H9 (cell line): ENCODE results near the gene CTNNA3. TPM values are rescaled to one million over a fixed set of nuclear protein-coding genes. Genes with fewer than 3 reads are reported as not detected.

Experiments
- DNase-seq: peaks from one replicate; pipeline ENCODE4 v3.0.0-alpha.2; 2017
- H2AFZ ChIP-seq: one replicate; pipeline ENCODE4 v1.6.1; 2013; ENCODE audit warnings: mild to moderate bottlenecking, low read length, control low read depth, moderate library complexity
- H2AK5ac ChIP-seq: 2 replicates; pipeline ENCODE4 v1.6.1; 2013; ENCODE audit warnings: low read length, control low read depth, mixed read lengths; ENCODE audit not compliant: insufficient read length
- H2BK120ac ChIP-seq: one replicate; pipeline ENCODE4 v1.6.1; 2013; ENCODE audit warnings: low read depth, mild to moderate bottlenecking, low read length, control low read depth, inconsistent platforms; ENCODE audit not compliant: poor library complexity, severe bottlenecking
- H2BK12ac ChIP-seq: 2 replicates; pipeline ENCODE4 v1.6.1; 2013; ENCODE audit warnings: low read length, control low read depth, mixed read lengths, low read depth; ENCODE audit not compliant: insufficient read length
- H2BK15ac ChIP-seq: 2 replicates; pipeline ENCODE4 v1.6.1; 2013; ENCODE audit warnings: low read depth, low read length, control low read depth
- H2BK20ac ChIP-seq: one replicate; pipeline ENCODE4 v1.6.1; 2013; ENCODE audit warnings: low read depth, mild to moderate bottlenecking, low read length, control low read depth, inconsistent platforms; ENCODE audit not compliant: poor library complexity, severe bottlenecking
- H2BK5ac ChIP-seq: 2 replicates; pipeline ENCODE4 v1.6.1; 2013; ENCODE audit warnings: low read length, control low read depth, mixed read lengths; ENCODE audit not compliant: insufficient read length
- H3K14ac ChIP-seq: 2 replicates; pipeline ENCODE4 v1.6.1; 2013; ENCODE audit warnings: low read length, control low read depth; ENCODE audit not compliant: insufficient read depth
- H3K18ac ChIP-seq: 2 replicates; pipeline ENCODE4 v1.6.1; 2013; ENCODE audit warnings: low read depth, mild to moderate bottlenecking, mixed read lengths, low read length, control low read depth; ENCODE audit not compliant: insufficient read length
- H3K23ac ChIP-seq: 2 replicates; pipeline ENCODE4 v1.6.1; 2013; ENCODE audit warnings: low read length, control low read depth, mixed read lengths, low read depth; ENCODE audit not compliant: insufficient read length
- H3K23me2 ChIP-seq: 2 replicates; pipeline ENCODE4 v1.6.1; 2013; ENCODE audit warnings: low read depth, mild to moderate bottlenecking, mixed read lengths, low read length, control low read depth; ENCODE audit not compliant: insufficient read length, poor library complexity, severe bottlenecking
- H3K27ac ChIP-seq: 2 replicates; pipeline ENCODE4 v1.5.1; 2013; ENCODE audit warnings: low read length, control low read depth, mixed read lengths, low read depth; ENCODE audit not compliant: insufficient read length
- H3K27me3 ChIP-seq: 2 replicates; pipeline ENCODE4 v1.6.1; 2013; ENCODE audit warnings: low read length, control low read depth, inconsistent platforms; ENCODE audit not compliant: insufficient read depth
- H3K4ac ChIP-seq: 2 replicates; pipeline ENCODE4 v1.6.1; 2013; ENCODE audit warnings: low read depth, mild to moderate bottlenecking, control low read depth, inconsistent platforms, low read length, moderate library complexity
- H3K4me1 ChIP-seq: 2 replicates; pipeline ENCODE4 v1.6.1; 2013; ENCODE audit warnings: low read length, control low read depth, inconsistent platforms; ENCODE audit not compliant: insufficient read depth
- H3K4me2 ChIP-seq: 2 replicates; pipeline ENCODE4 v1.6.1; 2013; ENCODE audit warnings: low read length, control low read depth, mixed read lengths; ENCODE audit not compliant: insufficient read length, insufficient read depth
- H3K56ac ChIP-seq: 2 replicates; pipeline ENCODE4 v1.6.1; 2013; ENCODE audit warnings: low read depth, mild to moderate bottlenecking, mixed read lengths, low read length, control low read depth; ENCODE audit not compliant: insufficient read length
- H3K79me1 ChIP-seq: 2 replicates; pipeline ENCODE4 v1.6.1; 2013; ENCODE audit warnings: low read depth, mild to moderate bottlenecking, moderate library complexity, low read length, control low read depth, inconsistent platforms; ENCODE audit not compliant: insufficient read depth, poor library complexity, severe bottlenecking
- H3K79me2 ChIP-seq: 2 replicates; pipeline ENCODE4 v1.6.1; 2013; ENCODE audit warnings: low read length, control low read depth, inconsistent platforms; ENCODE audit not compliant: insufficient read depth
- H3K9ac ChIP-seq: 2 replicates; pipeline ENCODE4 v1.6.1; 2013; ENCODE audit warnings: low read length, control low read depth, mixed read lengths; ENCODE audit not compliant: insufficient read length; ENCODE audit errors: extremely low read depth
- H3K9me3 ChIP-seq: one replicate; pipeline ENCODE4 v1.6.1; 2013; ENCODE audit warnings: low read depth, low read length, inconsistent platforms; ENCODE audit not compliant: control insufficient read depth
- H3T11ph ChIP-seq: one replicate; pipeline ENCODE4 v1.6.1; 2013; ENCODE audit warnings: mild to moderate bottlenecking, low read length, control low read depth, inconsistent platforms
- H4K20me1 ChIP-seq: one replicate; pipeline ENCODE4 v1.6.1; 2013; ENCODE audit not compliant: control insufficient read depth, insufficient read length, insufficient read depth
- H4K5ac ChIP-seq: 2 replicates; pipeline ENCODE4 v1.6.1; 2013; ENCODE audit warnings: low read depth, mild to moderate bottlenecking, mixed read lengths, low read length, control low read depth; ENCODE audit not compliant: insufficient read length
- H4K8ac ChIP-seq: replicated peaks from 2 replicates; pipeline ENCODE4 v1.6.1; 2013; ENCODE audit warnings: low read length, control low read depth, mixed read lengths, low read depth; ENCODE audit not compliant: insufficient read length
- H4K91ac ChIP-seq: 2 replicates; pipeline ENCODE4 v1.6.1; 2013; ENCODE audit warnings: low read depth, mild to moderate bottlenecking, moderate library complexity, mixed read lengths, low read length, control low read depth; ENCODE audit not compliant: insufficient read length
- H3K27ac Mint-ChIP-seq, 3 experiments: 2 replicates in 2 of 3; 3 replicates in 1 of 3; pipeline ENCODE4 v1.8.0; 2020 to 2021; ENCODE audit warnings: mixed read lengths in 3 of 3, mild to moderate bottlenecking in 1 of 3, moderate library complexity in 1 of 3
- H3K27me3 Mint-ChIP-seq: 2 replicates; pipeline ENCODE4 v1.8.0; 2021; ENCODE audit warnings: low read depth, mild to moderate bottlenecking, moderate library complexity, mixed read lengths
- H3K36me3 Mint-ChIP-seq, 3 experiments: 2 replicates in 2 of 3; 3 replicates in 1 of 3; pipeline ENCODE4 v1.8.0; 2020 to 2021; ENCODE audit warnings: low read depth in 3 of 3, mixed read lengths in 3 of 3; ENCODE audit not compliant: insufficient read depth in 1 of 3
- H3K4me1 Mint-ChIP-seq, 2 experiments: 2 replicates each; pipeline ENCODE4 v1.8.0; 2020; ENCODE audit warnings: mixed read lengths in 2 of 2
- H3K4me3 Mint-ChIP-seq, 2 experiments: 2 replicates in 1 of 2; 3 replicates in 1 of 2; pipeline ENCODE4 v1.8.0; 2020 to 2021; ENCODE audit warnings: mild to moderate bottlenecking in 2 of 2, mixed read lengths in 2 of 2, moderate library complexity in 1 of 2
- H3K9me3 Mint-ChIP-seq, 2 experiments: 2 replicates in 1 of 2; 3 replicates in 1 of 2; pipeline ENCODE4 v1.8.0; 2020; ENCODE audit warnings: mild to moderate bottlenecking in 2 of 2, mixed read lengths in 2 of 2, moderate library complexity in 1 of 2
- CTCF ChIP-seq: fragments of 200-600 bp; sonication (generic); conservative IDR thresholded peaks from 3 replicates; pipeline ENCODE4 v1.8.0; 2021; ENCODE audit warnings: antibody characterized with exemption, mild to moderate bottlenecking
- WGBS: extraction: QIAGEN DNeasy Blood & Tissue Kit; methylation state at CpG from one replicate; pipeline ENCODE4 v1.1.7; 2013; ENCODE audit warnings: missing lambda C conversion rate, low lambda C conversion rate, mixed read lengths; ENCODE audit not compliant: insufficient read length; ENCODE audit errors: extremely low coverage; 5-methylcytosine and 5-hydroxymethylcytosine counted together
- total RNA-seq: library from RNA; stranded (reverse); gene quantifications from 2 replicates; pipeline ENCODE4 v1.2.1, GENCODE V29; 2021

CTNNA3 gene
- total RNA-seq, 1 experiment from 2014 or later, result 3.3 TPM

GRCh38 chr10:67033878-67034277 is 662.1 kb downstream of the CTNNA3 start:
- Histone ChIP-seq H2BK120ac (no peak overlapping the region), H2BK5ac (no peak overlapping the region), H2BK20ac (no peak overlapping the region), H3K4ac (no peak overlapping the region), H2BK12ac (no peak overlapping the region), H3K27me3 (no peaks in the 10 kb centered on the region), H3K4me2 (no peak overlapping the region), H3K14ac (no peak overlapping the region), H3K27ac (no peak overlapping the region), H3K79me2 (no peaks in the 10 kb centered on the region), H3K9ac (no peak overlapping the region), H3K23me2 (no peaks in the 10 kb centered on the region), H3K79me1 (no peaks in the 10 kb centered on the region), H4K5ac (no peak overlapping the region), H4K20me1 (no peaks in the 10 kb centered on the region), H2AFZ (no peak overlapping the region), H3K56ac (no peak overlapping the region), H2AK5ac (no peak overlapping the region), H2BK15ac (no peak overlapping the region), H3K4me1 (no peaks in the 10 kb centered on the region), H3T11ph (no peak overlapping the region), H3K18ac (no peak overlapping the region), H4K8ac (no peak overlapping the region), H4K91ac (no peak overlapping the region), H3K9me3 (no peaks in the 10 kb centered on the region), H3K23ac (no peak overlapping the region)
- no peak overlapping the region; a peak in 1 of 7 replicates for H3K27ac Mint-ChIP-seq
- no peaks in the 10 kb centered on the region for H3K9me3 Mint-ChIP-seq
- TF ChIP-seq CTCF, result no peak
- H3K36me3 Mint-ChIP-seq, result no peaks in the 10 kb centered on the region
- no peaks in the 10 kb centered on the region; the same call in 1 of the 2 replicates for H3K27me3 Mint-ChIP-seq
- no peak overlapping the region for H3K4me3 Mint-ChIP-seq
- WGBS, result no CpG with 5 or more reads among the region's 9 CpGs
- no peak for DNase-seq
- H3K4me1 Mint-ChIP-seq, result no peaks in the 10 kb centered on the region
